Measurements from ENCODE around the gene GTF3C4. TPM values are rescaled to one million over a fixed set of nuclear protein-coding genes. Genes with fewer than 3 reads are reported as not detected.

Gene GTF3C4, protein sequence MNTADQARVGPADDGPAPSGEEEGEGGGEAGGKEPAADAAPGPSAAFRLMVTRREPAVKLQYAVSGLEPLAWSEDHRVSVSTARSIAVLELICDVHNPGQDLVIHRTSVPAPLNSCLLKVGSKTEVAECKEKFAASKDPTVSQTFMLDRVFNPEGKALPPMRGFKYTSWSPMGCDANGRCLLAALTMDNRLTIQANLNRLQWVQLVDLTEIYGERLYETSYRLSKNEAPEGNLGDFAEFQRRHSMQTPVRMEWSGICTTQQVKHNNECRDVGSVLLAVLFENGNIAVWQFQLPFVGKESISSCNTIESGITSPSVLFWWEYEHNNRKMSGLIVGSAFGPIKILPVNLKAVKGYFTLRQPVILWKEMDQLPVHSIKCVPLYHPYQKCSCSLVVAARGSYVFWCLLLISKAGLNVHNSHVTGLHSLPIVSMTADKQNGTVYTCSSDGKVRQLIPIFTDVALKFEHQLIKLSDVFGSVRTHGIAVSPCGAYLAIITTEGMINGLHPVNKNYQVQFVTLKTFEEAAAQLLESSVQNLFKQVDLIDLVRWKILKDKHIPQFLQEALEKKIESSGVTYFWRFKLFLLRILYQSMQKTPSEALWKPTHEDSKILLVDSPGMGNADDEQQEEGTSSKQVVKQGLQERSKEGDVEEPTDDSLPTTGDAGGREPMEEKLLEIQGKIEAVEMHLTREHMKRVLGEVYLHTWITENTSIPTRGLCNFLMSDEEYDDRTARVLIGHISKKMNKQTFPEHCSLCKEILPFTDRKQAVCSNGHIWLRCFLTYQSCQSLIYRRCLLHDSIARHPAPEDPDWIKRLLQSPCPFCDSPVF
- 7.2 and 13.3 TPM in 2 replicates for total RNA-seq

DNA sequence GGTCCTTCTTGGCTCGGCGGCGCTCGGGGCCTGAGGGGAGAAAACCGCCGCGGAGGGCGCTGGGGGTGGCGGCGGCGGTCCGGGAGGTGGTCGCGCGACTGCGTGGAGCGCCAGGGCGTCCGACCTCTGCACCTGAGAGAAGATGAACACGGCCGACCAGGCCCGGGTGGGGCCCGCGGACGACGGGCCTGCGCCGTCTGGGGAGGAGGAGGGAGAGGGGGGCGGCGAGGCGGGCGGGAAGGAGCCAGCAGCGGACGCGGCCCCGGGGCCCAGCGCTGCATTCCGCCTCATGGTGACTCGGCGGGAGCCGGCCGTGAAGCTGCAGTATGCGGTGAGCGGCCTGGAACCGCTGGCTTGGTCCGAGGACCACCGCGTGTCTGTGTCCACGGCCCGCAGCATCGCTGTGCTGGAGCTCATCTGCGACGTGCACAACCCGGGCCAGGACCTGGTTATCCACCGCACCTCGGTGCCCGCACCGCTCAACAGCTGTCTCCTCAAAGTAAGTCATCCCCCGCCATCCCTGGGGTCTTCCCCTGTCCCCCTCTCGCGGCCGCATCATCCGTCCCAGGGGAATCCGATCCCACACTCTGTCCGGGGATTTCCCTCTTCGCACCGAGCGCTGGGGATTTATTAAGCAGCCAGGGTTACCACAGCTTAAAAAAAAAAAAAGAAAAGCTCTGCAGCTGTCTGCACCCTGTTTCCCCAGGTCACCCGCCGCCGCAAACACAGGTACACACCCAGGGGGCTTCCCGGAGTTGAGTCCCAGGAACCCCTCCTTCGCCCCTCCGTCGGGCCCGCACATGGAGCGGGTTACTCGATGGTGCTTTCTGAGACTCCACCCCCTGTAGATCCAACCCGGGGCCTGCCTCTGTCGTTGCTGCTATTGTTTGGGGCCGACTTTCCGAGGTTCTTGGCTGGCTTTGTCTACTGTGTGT is at the start of gene GTF3C4:
TSS of gene GTF3C4 (plus strand) at position 8 of the 935 bp plus-strand sequence. CDS start at position 143, 135 bp downstream.
- peak within 1 kb of the TSS; percentile 95 for H3K4me3 ChIP-seq (ENCODE audit: low read depth, low read length)
- TF ChIP-seq, protein P1, sequence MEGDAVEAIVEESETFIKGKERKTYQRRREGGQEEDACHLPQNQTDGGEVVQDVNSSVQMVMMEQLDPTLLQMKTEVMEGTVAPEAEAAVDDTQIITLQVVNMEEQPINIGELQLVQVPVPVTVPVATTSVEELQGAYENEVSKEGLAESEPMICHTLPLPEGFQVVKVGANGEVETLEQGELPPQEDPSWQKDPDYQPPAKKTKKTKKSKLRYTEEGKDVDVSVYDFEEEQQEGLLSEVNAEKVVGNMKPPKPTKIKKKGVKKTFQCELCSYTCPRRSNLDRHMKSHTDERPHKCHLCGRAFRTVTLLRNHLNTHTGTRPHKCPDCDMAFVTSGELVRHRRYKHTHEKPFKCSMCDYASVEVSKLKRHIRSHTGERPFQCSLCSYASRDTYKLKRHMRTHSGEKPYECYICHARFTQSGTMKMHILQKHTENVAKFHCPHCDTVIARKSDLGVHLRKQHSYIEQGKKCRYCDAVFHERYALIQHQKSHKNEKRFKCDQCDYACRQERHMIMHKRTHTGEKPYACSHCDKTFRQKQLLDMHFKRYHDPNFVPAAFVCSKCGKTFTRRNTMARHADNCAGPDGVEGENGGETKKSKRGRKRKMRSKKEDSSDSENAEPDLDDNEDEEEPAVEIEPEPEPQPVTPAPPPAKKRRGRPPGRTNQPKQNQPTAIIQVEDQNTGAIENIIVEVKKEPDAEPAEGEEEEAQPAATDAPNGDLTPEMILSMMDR (conservative IDR thresholded peaks at IDR 0.05; ENCODE audit: low read depth, low read length): no peak
- no peak for DNase-seq (ENCODE audit: low read depth)

GRCh38 chr9:132622159-132622558 is 48.1 kb upstream of the GTF3C4 start:
- DNase-seq (ENCODE audit: low read depth): no peak
- TF ChIP-seq, protein P1 (conservative IDR thresholded peaks at IDR 0.05; ENCODE audit: low read depth, low read length): no peak
- no peak overlapping the region for H3K4me3 ChIP-seq (ENCODE audit: low read depth, low read length)

- no peak for DNase-seq (ENCODE audit: low read depth)
- no peak overlapping the region for H3K4me3 ChIP-seq (ENCODE audit: low read depth, low read length)
- TF ChIP-seq, protein P1 (conservative IDR thresholded peaks at IDR 0.05; ENCODE audit: low read depth, low read length): no peak
These were observed 44.0 kb upstream of the GTF3C4 start for GRCh38 chr9:132626285-132626684.

DNA sequence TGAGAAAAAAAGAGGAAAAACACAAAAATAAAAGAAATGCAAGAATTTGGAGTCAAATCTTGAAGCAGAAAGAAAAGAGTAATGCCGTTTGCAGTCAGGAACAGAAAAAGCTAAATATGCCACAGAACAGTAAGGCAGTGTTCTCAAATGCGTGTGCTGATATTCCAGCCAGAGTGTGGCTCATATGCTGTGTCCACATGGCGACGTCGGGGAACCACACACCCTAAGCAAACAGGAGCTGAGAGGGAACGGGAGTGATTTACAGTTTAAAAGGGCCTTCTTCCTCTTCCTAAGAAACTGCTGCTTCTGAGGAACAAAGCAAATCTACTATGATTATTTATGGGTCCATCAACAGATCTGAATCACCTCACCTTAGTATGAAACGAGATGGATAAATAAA is 43.2 kb upstream of the GTF3C4 start:
- TF ChIP-seq, protein P1 (conservative IDR thresholded peaks at IDR 0.05; ENCODE audit: low read depth, low read length): no peak

DNA sequence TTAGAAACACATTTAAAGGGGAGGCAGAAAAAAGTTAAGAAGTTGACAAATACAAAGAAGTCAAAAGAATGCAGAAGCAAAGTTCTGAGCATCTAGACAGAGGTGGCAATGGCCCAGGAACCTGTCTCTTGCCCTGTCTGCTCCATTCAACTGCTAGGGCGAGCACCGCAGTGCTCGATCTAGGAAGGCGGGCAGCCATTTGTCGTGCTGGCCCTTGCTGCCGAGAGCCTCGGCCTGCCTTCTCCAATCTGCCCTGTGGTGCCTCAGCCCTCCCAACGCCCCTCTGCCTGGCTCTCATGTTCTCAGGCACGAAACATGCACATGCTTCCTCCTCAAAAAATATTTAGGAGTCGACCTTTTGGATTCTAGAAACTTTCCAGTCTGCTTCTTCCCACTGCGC is 42.7 kb upstream of the GTF3C4 start:
- H3K4me3 ChIP-seq (ENCODE audit: low read depth, low read length): no peak overlapping the region
- DNase-seq (ENCODE audit: low read depth): no peak
- TF ChIP-seq, protein P1 (conservative IDR thresholded peaks at IDR 0.05; ENCODE audit: low read depth, low read length): no peak

More for the DNA sequence above, 43.2 kb upstream of the GTF3C4 start:
- H3K4me3 ChIP-seq (ENCODE audit: low read depth, low read length): no peak overlapping the region
- DNase-seq (ENCODE audit: low read depth): no peak

- TF ChIP-seq, protein P1 (conservative IDR thresholded peaks at IDR 0.05; ENCODE audit: low read depth, low read length): no peak
- no peak overlapping the region for H3K4me3 ChIP-seq (ENCODE audit: low read depth, low read length)
- no peak for DNase-seq (ENCODE audit: low read depth)
These were observed 41.5 kb upstream of the GTF3C4 start for GRCh38 chr9:132628746-132629145.

Measured in epithelial cell of proximal tubule (primary cell).